ENCODE results near the gene CTNNBIP1. TPM values are rescaled to one million over a fixed set of nuclear protein-coding genes. Genes with fewer than 3 reads are reported as not detected.

CTNNBIP1 gene
- total RNA-seq, 6 experiments from 2014 or later, result 19.7 to 25.5 (median 21.4) TPM

DNA sequence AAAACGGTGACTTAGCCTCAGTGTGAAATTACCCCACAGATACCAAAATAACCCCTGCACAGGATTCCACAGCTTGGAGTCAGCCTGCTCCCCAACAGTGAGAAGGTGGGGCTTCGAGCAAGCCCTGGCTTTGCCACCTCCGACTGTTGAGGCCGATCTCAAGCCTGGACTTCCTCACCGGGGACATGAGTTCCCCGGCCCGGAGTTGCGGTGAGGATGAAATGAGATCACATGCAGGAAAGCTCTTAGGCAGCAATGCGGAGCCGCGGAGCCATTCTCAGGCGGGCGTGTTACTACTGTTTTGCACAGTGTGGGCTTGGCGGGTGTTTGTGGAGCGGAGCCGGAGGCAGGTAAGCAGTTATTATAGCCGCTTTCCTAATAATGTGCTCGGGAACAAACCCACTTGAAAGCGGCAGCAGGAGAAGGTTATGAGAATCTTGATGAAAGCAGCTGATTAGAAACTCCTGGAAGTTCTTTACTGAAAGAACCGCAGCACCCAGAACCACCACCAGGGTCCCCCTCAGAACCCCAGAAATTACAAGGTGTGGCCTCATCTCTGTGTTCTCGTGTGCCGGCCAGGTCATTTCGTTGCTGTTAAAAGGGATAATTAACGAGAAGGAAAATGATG, 82.4 kb downstream of the CTNNBIP1 start:
- TF ChIP-seq, protein P1, sequence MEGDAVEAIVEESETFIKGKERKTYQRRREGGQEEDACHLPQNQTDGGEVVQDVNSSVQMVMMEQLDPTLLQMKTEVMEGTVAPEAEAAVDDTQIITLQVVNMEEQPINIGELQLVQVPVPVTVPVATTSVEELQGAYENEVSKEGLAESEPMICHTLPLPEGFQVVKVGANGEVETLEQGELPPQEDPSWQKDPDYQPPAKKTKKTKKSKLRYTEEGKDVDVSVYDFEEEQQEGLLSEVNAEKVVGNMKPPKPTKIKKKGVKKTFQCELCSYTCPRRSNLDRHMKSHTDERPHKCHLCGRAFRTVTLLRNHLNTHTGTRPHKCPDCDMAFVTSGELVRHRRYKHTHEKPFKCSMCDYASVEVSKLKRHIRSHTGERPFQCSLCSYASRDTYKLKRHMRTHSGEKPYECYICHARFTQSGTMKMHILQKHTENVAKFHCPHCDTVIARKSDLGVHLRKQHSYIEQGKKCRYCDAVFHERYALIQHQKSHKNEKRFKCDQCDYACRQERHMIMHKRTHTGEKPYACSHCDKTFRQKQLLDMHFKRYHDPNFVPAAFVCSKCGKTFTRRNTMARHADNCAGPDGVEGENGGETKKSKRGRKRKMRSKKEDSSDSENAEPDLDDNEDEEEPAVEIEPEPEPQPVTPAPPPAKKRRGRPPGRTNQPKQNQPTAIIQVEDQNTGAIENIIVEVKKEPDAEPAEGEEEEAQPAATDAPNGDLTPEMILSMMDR (IDR thresholded peaks at IDR 0.05), result peak; percentile 73
- Mint-ChIP-seq H3K9me3 (no peaks in the 10 kb centered on the region), H3K36me3 (ENCODE audit: low read depth) (peaks cover 3% of the 10 kb centered on the region; the same call in 1 of the 2 replicates), H3K27me3 (ENCODE audit: insufficient read depth) (peaks cover 13% of the 10 kb centered on the region), H3K4me3 (no peak overlapping the region), H3K4me1 (ENCODE audit: low read depth) (peaks cover 27% of the 10 kb centered on the region), H3K27ac (no peak overlapping the region)
- DNase-seq, result no peak

DNA sequence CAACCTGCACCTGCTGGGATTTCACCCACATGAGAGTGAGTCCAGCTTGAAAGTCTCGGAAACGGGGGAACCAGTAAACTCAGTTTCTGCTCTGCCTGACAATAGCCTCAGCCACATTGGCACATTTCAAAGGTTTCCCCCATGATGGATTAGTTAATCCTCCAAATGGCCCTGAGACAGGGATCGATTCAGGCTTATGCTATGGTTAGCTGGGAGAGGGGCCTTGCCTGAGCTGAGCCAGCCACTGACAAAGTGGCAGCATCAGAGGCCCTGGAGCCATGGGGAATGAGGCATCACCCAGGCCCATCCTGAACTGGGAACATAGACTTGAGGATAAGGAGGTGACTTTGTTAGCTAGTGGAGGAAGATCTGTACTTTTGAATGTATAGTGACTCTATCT, 83.5 kb downstream of the CTNNBIP1 start:
- H3K36me3 Mint-ChIP-seq (ENCODE audit: low read depth), result peaks cover 4% of the 10 kb centered on the region; the same call in 1 of the 2 replicates
- peaks cover 11% of the 10 kb centered on the region; the same call in 1 of the 2 replicates for H3K27me3 Mint-ChIP-seq (ENCODE audit: insufficient read depth)
- no peak overlapping the region for H3K27ac Mint-ChIP-seq
- DNase-seq, result no peak
- peaks cover 37% of the 10 kb centered on the region for H3K4me1 Mint-ChIP-seq (ENCODE audit: low read depth)
- H3K9me3 Mint-ChIP-seq, result no peaks in the 10 kb centered on the region
- no peak overlapping the region for H3K4me3 Mint-ChIP-seq
- TF ChIP-seq, protein P1 (IDR thresholded peaks at IDR 0.05), result no peak

DNA sequence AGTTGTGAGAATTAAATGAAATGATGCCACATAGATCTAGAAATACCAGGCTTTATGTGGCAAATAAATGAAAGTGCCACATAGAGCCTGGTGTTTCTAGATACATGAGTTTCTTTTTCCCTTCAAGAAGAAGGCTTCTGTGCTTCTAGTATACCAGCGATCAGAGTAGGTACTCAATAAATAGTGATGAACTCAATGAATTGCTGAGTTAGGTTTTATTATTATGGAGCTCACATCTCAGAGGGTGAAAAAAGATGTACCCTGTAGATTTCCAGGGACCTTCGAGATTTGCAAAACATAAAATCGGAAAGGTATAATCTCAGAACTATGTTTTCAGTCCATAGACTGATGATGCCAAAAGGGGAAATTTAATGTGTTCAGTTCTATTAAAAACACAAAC, 84.0 kb downstream of the CTNNBIP1 start:
- H3K4me3 Mint-ChIP-seq, result peak overlapping the region; percentile 74
- H3K36me3 Mint-ChIP-seq (ENCODE audit: low read depth), result peaks cover 4% of the 10 kb centered on the region; the same call in 1 of the 2 replicates
- peaks cover 8% of the 10 kb centered on the region; the same call in 1 of the 2 replicates for H3K27me3 Mint-ChIP-seq (ENCODE audit: insufficient read depth)
- TF ChIP-seq, protein P1 (IDR thresholded peaks at IDR 0.05), result no peak
- H3K4me1 Mint-ChIP-seq (ENCODE audit: low read depth), result peaks cover 40% of the 10 kb centered on the region
- no peaks in the 10 kb centered on the region for H3K9me3 Mint-ChIP-seq
- DNase-seq, result no peak
- peak overlapping the region; percentile 77; the same call in 1 of the 2 replicates for H3K27ac Mint-ChIP-seq

DNA sequence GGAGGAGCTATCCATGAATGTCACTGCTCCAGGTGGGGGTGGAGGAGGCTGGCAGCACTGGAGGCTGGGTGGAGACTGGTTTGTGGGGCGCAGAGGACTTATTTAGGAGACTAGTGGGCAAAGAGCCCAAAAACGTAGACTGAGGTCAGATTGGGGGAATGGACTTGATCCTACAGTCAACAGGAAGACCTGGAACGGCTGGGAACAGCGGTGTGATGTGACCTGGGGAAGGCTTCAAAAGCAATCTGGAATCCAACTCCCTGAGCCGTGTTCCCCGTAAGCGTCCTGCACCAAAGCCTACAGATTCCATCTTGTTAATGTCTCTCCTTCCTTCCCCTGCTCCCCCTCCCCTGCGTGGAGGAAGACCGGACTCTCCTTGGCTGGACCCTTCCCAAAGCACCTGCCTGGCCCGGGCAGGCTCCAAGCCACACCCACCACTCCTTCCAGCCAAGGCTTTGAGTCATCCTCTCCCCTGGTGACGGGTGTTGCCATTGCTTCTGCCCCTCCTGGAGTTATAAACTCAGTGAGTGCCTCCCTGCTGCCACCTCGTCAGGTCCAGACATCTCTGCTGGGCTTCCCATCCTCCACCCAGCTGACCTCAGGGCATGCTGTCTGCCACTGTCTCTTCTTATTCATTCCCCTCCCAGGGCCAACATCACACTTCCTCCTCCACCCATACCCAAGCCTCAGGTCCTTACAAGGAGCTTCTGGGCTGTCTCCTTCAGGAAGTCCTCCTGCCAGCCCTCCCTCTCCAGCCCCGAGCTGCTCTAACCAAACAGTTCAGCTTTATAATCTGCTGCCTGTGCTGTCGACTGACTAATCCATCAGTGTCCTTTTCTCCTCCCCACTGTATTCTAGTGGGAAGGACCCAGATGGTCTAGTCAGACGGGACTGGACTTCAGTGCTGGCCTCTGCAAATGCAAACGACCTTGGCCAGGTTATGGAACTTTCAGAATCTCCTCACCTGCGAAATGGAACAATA, 84.7 kb downstream of the CTNNBIP1 start:
- TF ChIP-seq, protein P1 (IDR thresholded peaks at IDR 0.05), result no peak
- H3K4me1 Mint-ChIP-seq (ENCODE audit: low read depth), result peaks cover 45% of the 10 kb centered on the region
- peak overlapping the region; percentile 77 for H3K27ac Mint-ChIP-seq
- peaks cover 4% of the 10 kb centered on the region; the same call in 1 of the 2 replicates for H3K36me3 Mint-ChIP-seq (ENCODE audit: low read depth)
- H3K4me3 Mint-ChIP-seq, result peak overlapping the region; percentile 74
- peaks cover 8% of the 10 kb centered on the region; the same call in 1 of the 2 replicates for H3K27me3 Mint-ChIP-seq (ENCODE audit: insufficient read depth)
- DNase-seq, result peak; percentile 65
- no peaks in the 10 kb centered on the region for H3K9me3 Mint-ChIP-seq

DNA sequence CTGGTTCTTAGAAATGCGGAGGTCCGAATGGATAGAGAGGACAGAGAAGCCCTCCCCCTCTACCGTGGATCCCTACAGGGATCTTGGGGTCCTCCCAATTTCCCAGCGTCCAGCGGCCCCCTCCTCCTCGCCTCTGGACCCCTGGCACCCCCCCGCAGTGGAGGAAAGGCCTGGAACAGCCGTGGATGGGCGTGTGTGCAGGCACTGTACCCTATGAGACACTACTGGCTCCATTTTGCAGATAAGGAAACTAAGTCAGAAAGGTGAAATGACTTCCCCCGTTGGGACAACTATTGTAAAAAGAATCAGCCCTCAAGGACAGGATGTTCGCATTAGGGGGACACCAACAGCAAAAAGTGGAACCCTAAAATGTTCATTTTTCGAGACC, 85.4 kb downstream of the CTNNBIP1 start:
- peaks cover 46% of the 10 kb centered on the region for H3K4me1 Mint-ChIP-seq (ENCODE audit: low read depth)
- TF ChIP-seq, protein P1 (IDR thresholded peaks at IDR 0.05), result no peak
- peak overlapping the region; percentile 74 for H3K4me3 Mint-ChIP-seq
- peak overlapping the region; percentile 7; the same call in 1 of the 2 replicates for H3K27ac Mint-ChIP-seq
- H3K9me3 Mint-ChIP-seq, result no peaks in the 10 kb centered on the region
- DNase-seq, result no peak
- peaks cover 4% of the 10 kb centered on the region; the same call in 1 of the 2 replicates for H3K36me3 Mint-ChIP-seq (ENCODE audit: low read depth)
- H3K27me3 Mint-ChIP-seq (ENCODE audit: insufficient read depth), result peaks cover 5% of the 10 kb centered on the region
